Adipocyte (in vitro differentiated cells): ENCODE results near the gene RBMS3.

Experiments
- DNase-seq: peaks from one replicate; pipeline ENCODE4 v3.0.0-alpha.2; 2015; ENCODE audit warnings: low read depth
- H3K27me3 ChIP-seq: replicated peaks from 2 replicates; pipeline ENCODE4 v1.7.0; 2013; ENCODE audit warnings: mild to moderate bottlenecking, low read length, moderate library complexity; ENCODE audit not compliant: control insufficient read depth, insufficient read depth
- H3K36me3 ChIP-seq: 2 replicates; pipeline ENCODE4 v1.7.0; 2013; ENCODE audit warnings: low read length, mild to moderate bottlenecking, moderate library complexity; ENCODE audit not compliant: control insufficient read depth, insufficient read depth, severe bottlenecking
- H3K4me1 ChIP-seq: 2 replicates; pipeline ENCODE4 v1.7.0; 2013; ENCODE audit warnings: mild to moderate bottlenecking, low read length, moderate library complexity; ENCODE audit not compliant: control insufficient read depth, insufficient read depth
- H3K4me3 ChIP-seq: 2 replicates; pipeline ENCODE4 v1.7.0; 2013; ENCODE audit warnings: mild to moderate bottlenecking, low read length, moderate library complexity
- H3K9ac ChIP-seq: 2 replicates; pipeline ENCODE4 v1.7.0; 2013; ENCODE audit warnings: mild to moderate bottlenecking, low read length, moderate library complexity
- H3K9me3 ChIP-seq: 2 replicates; pipeline ENCODE4 v1.7.0; 2013; ENCODE audit warnings: mild to moderate bottlenecking, low read length, moderate library complexity; ENCODE audit not compliant: control insufficient read depth

The RBMS3 gene

GRCh38 chr3:29559741-29560465, 279.0 kb downstream of the RBMS3 start:
- H3K4me1 ChIP-seq, result peaks cover 28% of the 10 kb centered on the region
- no peak overlapping the region for H3K4me3 ChIP-seq
- no peaks in the 10 kb centered on the region for H3K27me3 ChIP-seq
- DNase-seq, result no peak
- H3K9me3 ChIP-seq, result no peaks in the 10 kb centered on the region
- no peak overlapping the region for H3K9ac ChIP-seq
- H3K36me3 ChIP-seq, result peaks cover 10% of the 10 kb centered on the region

GRCh38 chr3:29561651-29562149, 280.8 kb downstream of the RBMS3 start:
- peaks cover 22% of the 10 kb centered on the region for H3K4me1 ChIP-seq
- H3K9me3 ChIP-seq, result no peaks in the 10 kb centered on the region
- H3K4me3 ChIP-seq, result no peak overlapping the region
- H3K9ac ChIP-seq, result no peak overlapping the region
- DNase-seq, result no peak
- no peaks in the 10 kb centered on the region for H3K27me3 ChIP-seq
- H3K36me3 ChIP-seq, result peaks cover 10% of the 10 kb centered on the region

- peak; percentile 34 for DNase-seq
- H3K4me3 ChIP-seq, result no peak overlapping the region
- H3K9ac ChIP-seq, result no peak overlapping the region
- H3K27me3 ChIP-seq, result no peaks in the 10 kb centered on the region
- no peaks in the 10 kb centered on the region for H3K36me3 ChIP-seq
- no peaks in the 10 kb centered on the region for H3K9me3 ChIP-seq
- peaks cover 31% of the 10 kb centered on the region for H3K4me1 ChIP-seq
Measured at GRCh38 chr3:29565236-29565635, 284.4 kb downstream of the RBMS3 start.

GRCh38 chr3:29567501-29567900, 286.6 kb downstream of the RBMS3 start:
- H3K4me3 ChIP-seq, result no peak overlapping the region
- H3K9ac ChIP-seq, result no peak overlapping the region
- H3K36me3 ChIP-seq, result no peaks in the 10 kb centered on the region
- no peak for DNase-seq
- H3K9me3 ChIP-seq, result peaks cover 4% of the 10 kb centered on the region
- peaks cover 28% of the 10 kb centered on the region for H3K4me1 ChIP-seq
- H3K27me3 ChIP-seq, result no peaks in the 10 kb centered on the region

GRCh38 chr3:29568355-29568754, 287.5 kb downstream of the RBMS3 start:
- H3K9me3 ChIP-seq, result peaks cover 4% of the 10 kb centered on the region
- no peaks in the 10 kb centered on the region for H3K27me3 ChIP-seq
- no peaks in the 10 kb centered on the region for H3K36me3 ChIP-seq
- peaks cover 28% of the 10 kb centered on the region for H3K4me1 ChIP-seq
- no peak overlapping the region for H3K4me3 ChIP-seq
- H3K9ac ChIP-seq, result no peak overlapping the region
- DNase-seq, result no peak

GRCh38 chr3:29576181-29576580, 295.3 kb downstream of the RBMS3 start:
- Histone ChIP-seq H3K9ac (no peak overlapping the region), H3K27me3 (no peaks in the 10 kb centered on the region), H3K9me3 (peaks cover 4% of the 10 kb centered on the region), H3K4me1 (no peaks in the 10 kb centered on the region), H3K36me3 (no peaks in the 10 kb centered on the region), H3K4me3 (no peak overlapping the region)
- DNase-seq, result no peak

- no peak for DNase-seq
- Histone ChIP-seq H3K9ac (no peak overlapping the region), H3K27me3 (no peaks in the 10 kb centered on the region), H3K4me1 (no peaks in the 10 kb centered on the region), H3K4me3 (no peak overlapping the region), H3K36me3 (no peaks in the 10 kb centered on the region), H3K9me3 (peaks cover 1% of the 10 kb centered on the region)
Measured at GRCh38 chr3:29576675-29577074, 295.8 kb downstream of the RBMS3 start.

- H3K4me3 ChIP-seq, result no peak overlapping the region
- no peak overlapping the region for H3K9ac ChIP-seq
- H3K9me3 ChIP-seq, result no peaks in the 10 kb centered on the region
- H3K4me1 ChIP-seq, result no peaks in the 10 kb centered on the region
- no peak for DNase-seq
- H3K36me3 ChIP-seq, result no peaks in the 10 kb centered on the region
- H3K27me3 ChIP-seq, result no peaks in the 10 kb centered on the region
Measured at GRCh38 chr3:29577250-29577649, 296.4 kb downstream of the RBMS3 start.

- H3K9me3 ChIP-seq, result no peaks in the 10 kb centered on the region
- no peak overlapping the region for H3K9ac ChIP-seq
- H3K4me3 ChIP-seq, result no peak overlapping the region
- DNase-seq, result no peak
- H3K27me3 ChIP-seq, result no peaks in the 10 kb centered on the region
- H3K36me3 ChIP-seq, result no peaks in the 10 kb centered on the region
- peaks cover 19% of the 10 kb centered on the region for H3K4me1 ChIP-seq
Measured at GRCh38 chr3:29581311-29581710, 300.4 kb downstream of the RBMS3 start.

- no peak overlapping the region for H3K4me3 ChIP-seq
- no peaks in the 10 kb centered on the region for H3K36me3 ChIP-seq
- DNase-seq, result no peak
- H3K9me3 ChIP-seq, result no peaks in the 10 kb centered on the region
- no peaks in the 10 kb centered on the region for H3K27me3 ChIP-seq
- no peak overlapping the region for H3K9ac ChIP-seq
- H3K4me1 ChIP-seq, result peaks cover 19% of the 10 kb centered on the region
Measured at GRCh38 chr3:29582273-29582672, 301.4 kb downstream of the RBMS3 start.

GRCh38 chr3:29583861-29584260, 303.0 kb downstream of the RBMS3 start:
- DNase-seq, result no peak
- Histone ChIP-seq H3K4me1 (peaks cover 19% of the 10 kb centered on the region), H3K9ac (no peak overlapping the region)

GRCh38 chr3:29585368-29585767, 304.5 kb downstream of the RBMS3 start:
- Histone ChIP-seq H3K4me3 (no peak overlapping the region), H3K27me3 (no peaks in the 10 kb centered on the region), H3K9me3 (no peaks in the 10 kb centered on the region), H3K9ac (no peak overlapping the region), H3K36me3 (no peaks in the 10 kb centered on the region), H3K4me1 (peaks cover 19% of the 10 kb centered on the region)
- DNase-seq, result no peak

More at GRCh38 chr3:29583861-29584260, 303.0 kb downstream of the RBMS3 start:
- H3K36me3 ChIP-seq, result no peaks in the 10 kb centered on the region
- no peak overlapping the region for H3K4me3 ChIP-seq
- H3K9me3 ChIP-seq, result no peaks in the 10 kb centered on the region
- H3K27me3 ChIP-seq, result no peaks in the 10 kb centered on the region
